Activated CD4-positive, alpha-beta T cell treated with anti-CD3 and anti-CD28 coated beads, Interleukin-2, amount 10 ng/mL, durations not matched to agents 7 days and 5 days (primary cell): ENCODE measurements around the gene TBC1D2B. TPM values are rescaled to one million over a fixed set of nuclear protein-coding genes. Genes with fewer than 3 reads are reported as not detected.
"Not testable (repeated sequence)": the region's sequence is repeated elsewhere in the genome, so short reads cannot be mapped to it uniquely, and the experiment has no call there.

ENCODE experiments used
- CTCF ChIA-PET: fragments of 350-600 bp; sonication (Branson Sonifier 250); formaldehyde crosslinking; loops from one replicate; lab custom pipeline; 2021; ENCODE audit warnings: antibody characterized with exemption; lab: Charles Lee
- POLR2A ChIA-PET: fragments of 350-600 bp; sonication (Branson Sonifier 250); formaldehyde crosslinking; loops from one replicate; lab custom pipeline; 2021; ENCODE audit warnings: antibody characterized with exemption; lab: Charles Lee
- DNase-seq: peaks from one replicate; pipeline ENCODE4 v3.0.0-alpha.2; 2020
- H3K27ac Mint-ChIP-seq: one replicate; pipeline ENCODE4 v1.8.0; 2021; ENCODE audit warnings: mild to moderate bottlenecking, moderate library complexity, mixed read lengths
- H3K27me3 Mint-ChIP-seq: one replicate; pipeline ENCODE4 v1.8.0; 2021; ENCODE audit warnings: mixed read lengths
- H3K36me3 Mint-ChIP-seq: one replicate; pipeline ENCODE4 v1.8.0; 2021; ENCODE audit warnings: low read depth, mixed read lengths
- H3K4me1 Mint-ChIP-seq: one replicate; pipeline ENCODE4 v1.8.0; 2021; ENCODE audit warnings: mixed read lengths
- H3K4me3 Mint-ChIP-seq: one replicate; pipeline ENCODE4 v1.8.0; 2021; ENCODE audit warnings: mild to moderate bottlenecking, moderate library complexity, mixed read lengths
- H3K9me3 Mint-ChIP-seq: one replicate; pipeline ENCODE4 v1.8.0; 2021; ENCODE audit warnings: mixed read lengths
- total RNA-seq, 2 experiments: library from RNA; stranded (reverse); gene quantifications; one replicate each; pipeline ENCODE4 v1.2.3, GENCODE V29; 2021

TBC1D2B gene
- total RNA-seq, 2 experiments from 2014 or later, result 77.2 to 83.7 TPM

GRCh38 chr15:77992356-77993222, 84.9 kb downstream of the TBC1D2B start:
- H3K4me1 Mint-ChIP-seq, result peaks cover 32% of the 10 kb centered on the region
- H3K4me3 Mint-ChIP-seq, result no peak overlapping the region
- no peak overlapping the region for H3K27ac Mint-ChIP-seq
- H3K9me3 Mint-ChIP-seq, result no peaks in the 10 kb centered on the region
- POLR2A ChIA-PET, result no interaction called here
- H3K27me3 Mint-ChIP-seq, result no peaks in the 10 kb centered on the region
- CTCF ChIA-PET, result interaction anchor here (0.5 kb wide), 1 partner anchor 17 kb away, joined by 3 read pairs; no protein-coding TSS in a partner anchor
- peaks cover 3% of the 10 kb centered on the region for H3K36me3 Mint-ChIP-seq
- no peak for DNase-seq

DNA sequence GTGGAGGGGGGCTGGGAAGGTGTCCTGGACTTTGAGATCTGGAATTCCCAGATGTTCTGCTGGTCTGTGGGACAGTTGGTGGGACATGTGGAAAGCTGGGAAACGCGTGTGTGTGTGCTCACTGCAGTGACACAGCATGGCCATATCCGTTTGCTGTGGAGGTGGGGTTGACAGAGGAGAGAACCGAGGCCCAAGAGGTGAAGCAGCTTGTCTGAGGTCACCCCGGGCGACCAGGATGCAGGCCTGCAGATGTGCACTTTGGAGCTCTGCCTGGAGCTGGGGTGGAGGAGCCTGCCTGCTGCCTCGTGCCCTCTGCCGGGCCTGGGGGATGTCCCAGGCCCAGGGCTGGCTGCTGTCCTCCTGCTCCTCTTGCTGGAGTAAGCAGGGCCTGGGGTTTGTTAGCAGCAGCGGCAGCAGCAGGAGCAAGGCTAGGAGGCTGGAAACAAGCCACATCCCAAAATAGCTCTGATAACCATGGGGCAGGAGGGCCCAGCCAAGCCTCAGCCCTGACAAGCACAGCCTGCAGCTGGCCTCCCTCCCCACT, 85.8 kb downstream of the TBC1D2B start:
- CTCF ChIA-PET, DNase-seq, H3K36me3 Mint-ChIP-seq, H3K4me3 Mint-ChIP-seq, H3K9me3 Mint-ChIP-seq, H3K27ac Mint-ChIP-seq, POLR2A ChIA-PET, H3K27me3 Mint-ChIP-seq: not testable (repeated sequence)
- H3K4me1 Mint-ChIP-seq, result peaks cover 32% of the 10 kb centered on the region

- H3K27ac Mint-ChIP-seq, result peak overlapping the region; percentile 82
- H3K9me3 Mint-ChIP-seq, result no peaks in the 10 kb centered on the region
- no peaks in the 10 kb centered on the region for H3K27me3 Mint-ChIP-seq
- H3K4me1 Mint-ChIP-seq, result peaks cover 32% of the 10 kb centered on the region
- DNase-seq, result no peak
- no peaks in the 10 kb centered on the region for H3K36me3 Mint-ChIP-seq
- POLR2A ChIA-PET, result no interaction called here
- H3K4me3 Mint-ChIP-seq, result no peak overlapping the region
- CTCF ChIA-PET, result interaction anchor here (1.5 kb wide), 1 partner anchor 118 kb away, joined by 4 read pairs; no protein-coding TSS in a partner anchor
Measured at GRCh38 chr15:77991029-77991406, 86.5 kb downstream of the TBC1D2B start.

- ChIA-PET POLR2A (no interaction called here), CTCF (interaction anchor here (0.6 to 1.5 kb wide), 4 partner anchors 9 to 119 kb away, joined by 3 to 4 read pairs (median 4); no protein-coding TSS in a partner anchor)
- Mint-ChIP-seq H3K4me1 (peaks cover 32% of the 10 kb centered on the region), H3K9me3 (no peaks in the 10 kb centered on the region), H3K36me3 (no peaks in the 10 kb centered on the region), H3K27me3 (no peaks in the 10 kb centered on the region), H3K4me3 (no peak overlapping the region), H3K27ac (peak overlapping the region; percentile 76)
- no peak for DNase-seq
Measured at GRCh38 chr15:77989296-77990143, 88.0 kb downstream of the TBC1D2B start.

- DNase-seq, result no peak
- peak overlapping the region; percentile 76 for H3K27ac Mint-ChIP-seq
- CTCF ChIA-PET, result interaction anchor here (1.3 kb wide), 1 partner anchor 120 kb away, joined by 3 read pairs; no protein-coding TSS in a partner anchor
Measured at GRCh38 chr15:77988347-77989295, 88.9 kb downstream of the TBC1D2B start.

GRCh38 chr15:77987765-77988136, 89.8 kb downstream of the TBC1D2B start:
- H3K4me1 Mint-ChIP-seq, result peaks cover 20% of the 10 kb centered on the region
- H3K9me3 Mint-ChIP-seq, H3K27ac Mint-ChIP-seq, DNase-seq, POLR2A ChIA-PET, H3K36me3 Mint-ChIP-seq, H3K27me3 Mint-ChIP-seq, H3K4me3 Mint-ChIP-seq: not testable (repeated sequence)
- CTCF ChIA-PET, result interaction anchor here (0.8 to 1.2 kb wide), 2 partner anchors 29 to 143 kb away, joined by 3 to 5 read pairs; partner anchors contain the start of gene CIB2

More at GRCh38 chr15:77988347-77989295, 88.9 kb downstream of the TBC1D2B start:
- POLR2A ChIA-PET, result no interaction called here
- peaks cover 24% of the 10 kb centered on the region for H3K4me1 Mint-ChIP-seq
- H3K27me3 Mint-ChIP-seq, result no peaks in the 10 kb centered on the region
- no peaks in the 10 kb centered on the region for H3K9me3 Mint-ChIP-seq
- no peak overlapping the region for H3K4me3 Mint-ChIP-seq
- no peaks in the 10 kb centered on the region for H3K36me3 Mint-ChIP-seq

- CTCF ChIA-PET, result interaction anchor here (0.8 to 1.2 kb wide), 2 partner anchors 28 to 144 kb away, joined by 3 to 5 read pairs; partner anchors contain the start of gene CIB2
- no peak overlapping the region for H3K27ac Mint-ChIP-seq
- POLR2A ChIA-PET, result no interaction called here
- H3K36me3 Mint-ChIP-seq, result no peaks in the 10 kb centered on the region
- H3K27me3 Mint-ChIP-seq, result no peaks in the 10 kb centered on the region
- DNase-seq, result no peak
- H3K4me1 Mint-ChIP-seq, result peaks cover 19% of the 10 kb centered on the region
- H3K9me3 Mint-ChIP-seq, result no peaks in the 10 kb centered on the region
- no peak overlapping the region for H3K4me3 Mint-ChIP-seq
Measured at GRCh38 chr15:77986891-77987764, 90.4 kb downstream of the TBC1D2B start.

DNA sequence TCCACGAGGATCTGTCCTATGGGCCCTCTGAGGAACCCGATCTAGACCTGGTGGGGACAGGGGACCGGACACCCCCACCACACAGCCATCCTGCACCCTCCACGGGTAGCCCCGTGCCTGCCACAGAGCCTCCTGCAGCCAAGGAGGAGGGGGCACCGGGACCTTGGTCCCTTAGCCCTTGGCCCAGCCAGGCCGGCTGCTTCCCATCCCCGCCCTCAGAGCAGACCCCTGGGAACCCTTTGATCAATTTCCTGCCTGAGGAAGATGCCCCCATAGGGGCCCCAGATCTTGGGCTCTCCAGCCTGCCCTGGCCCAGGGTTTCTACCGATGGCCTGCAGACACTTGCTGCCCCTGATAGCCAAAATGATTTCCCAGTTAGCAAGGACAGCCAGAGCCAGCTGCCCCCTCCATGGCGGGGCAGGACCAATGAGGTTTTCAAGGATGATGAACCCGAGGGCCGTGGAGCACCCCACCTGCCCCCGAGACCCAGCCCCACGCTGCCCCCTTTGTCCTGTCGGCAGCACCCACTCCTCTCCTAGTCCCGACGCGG, 91.5 kb downstream of the TBC1D2B start:
- CTCF ChIA-PET, result no interaction called here
- Mint-ChIP-seq H3K4me1 (peaks cover 15% of the 10 kb centered on the region), H3K36me3 (no peaks in the 10 kb centered on the region), H3K4me3 (no peak overlapping the region), H3K9me3 (no peaks in the 10 kb centered on the region), H3K27me3 (no peaks in the 10 kb centered on the region), H3K27ac (no peak overlapping the region)
- no peak for DNase-seq
- POLR2A ChIA-PET, result no interaction called here

DNA sequence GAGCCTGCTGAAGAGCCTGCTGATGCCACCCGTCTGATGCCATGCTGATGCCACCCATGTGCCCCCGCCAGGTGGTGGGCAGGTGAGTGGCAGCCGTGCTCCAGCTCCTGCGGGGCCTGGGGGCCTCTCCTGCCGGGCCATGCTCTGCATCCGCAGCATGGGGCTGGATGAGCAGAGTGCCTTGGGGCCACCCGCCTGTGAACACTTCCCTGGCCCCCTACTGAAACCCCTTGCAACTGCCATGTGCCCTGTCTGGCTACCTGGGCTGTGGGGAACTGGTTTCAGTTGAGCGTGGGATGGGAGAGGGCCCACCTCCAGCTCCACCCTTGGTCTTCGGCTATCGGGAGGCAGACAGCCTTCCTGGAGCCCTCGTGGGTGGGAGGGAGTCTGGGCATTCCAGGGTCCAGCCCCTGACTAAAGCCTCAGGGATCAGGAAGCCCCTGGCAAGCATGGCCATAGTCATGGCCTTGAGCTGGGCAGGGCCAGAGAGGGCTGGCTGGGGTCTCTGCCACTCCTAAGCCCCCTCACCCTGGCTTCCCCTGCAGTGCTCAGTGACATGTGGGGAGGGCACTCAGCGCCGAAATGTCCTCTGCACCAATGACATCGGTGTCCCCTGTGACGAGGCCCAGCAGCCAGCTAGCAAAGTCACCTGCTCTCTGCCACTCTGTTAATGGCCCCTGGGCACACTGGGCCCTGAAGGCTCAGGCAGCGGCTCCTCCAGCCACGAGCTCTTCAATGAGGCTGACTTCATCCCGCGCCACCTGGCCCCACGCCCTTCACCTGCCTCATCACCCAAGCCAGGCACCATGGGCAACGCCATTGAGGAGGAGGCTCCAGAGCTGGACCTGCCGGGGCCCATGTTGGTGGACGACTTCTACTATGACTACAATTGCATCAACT, 92.2 kb downstream of the TBC1D2B start:
- H3K27me3 Mint-ChIP-seq, result no peaks in the 10 kb centered on the region
- H3K9me3 Mint-ChIP-seq, result no peaks in the 10 kb centered on the region
- POLR2A ChIA-PET, result no interaction called here
- CTCF ChIA-PET, result no interaction called here
- H3K27ac Mint-ChIP-seq, result no peak overlapping the region
- H3K4me3 Mint-ChIP-seq, result no peak overlapping the region
- DNase-seq, result no peak
- peaks cover 8% of the 10 kb centered on the region for H3K4me1 Mint-ChIP-seq
- H3K36me3 Mint-ChIP-seq, result no peaks in the 10 kb centered on the region

GRCh38 chr15:77984446-77984861, 93.1 kb downstream of the TBC1D2B start:
- Mint-ChIP-seq H3K9me3 (no peaks in the 10 kb centered on the region), H3K4me3 (no peak overlapping the region), H3K36me3 (no peaks in the 10 kb centered on the region), H3K27me3 (no peaks in the 10 kb centered on the region), H3K27ac (no peak overlapping the region), H3K4me1 (peaks cover 3% of the 10 kb centered on the region)
- no peak for DNase-seq
- CTCF ChIA-PET, result no interaction called here
- POLR2A ChIA-PET, result no interaction called here
